ENCODE data around the gene ABCA1. TPM values are rescaled to one million over a fixed set of nuclear protein-coding genes. Genes with fewer than 3 reads are reported as not detected.

ABCA1 gene
- polyA plus RNA-seq, 3 donors: 2.0 to 5.1 (median 2.7) TPM

DNA sequence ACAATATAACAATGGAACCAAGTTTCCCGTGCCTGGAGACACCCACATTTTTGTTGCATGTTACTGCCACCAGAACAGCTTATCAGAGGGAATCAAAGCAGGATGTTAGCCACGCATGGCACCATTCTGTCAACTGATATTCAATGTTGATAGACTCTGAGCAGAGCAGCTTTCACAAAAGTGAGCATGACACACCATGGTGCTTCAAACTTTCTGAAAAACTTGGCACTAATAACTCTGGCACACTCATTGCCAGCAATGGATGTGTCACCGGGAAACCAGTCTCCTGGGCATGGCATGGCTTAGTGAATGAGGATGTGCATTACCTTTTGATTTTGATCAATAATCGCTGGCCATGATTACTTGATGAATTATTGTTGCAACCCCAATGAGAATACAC, 144.4 kb downstream of the ABCA1 start:
- H4K20me1 ChIP-seq (ENCODE audit: insufficient read depth, low read length): no peaks in the 10 kb centered on the region
- peaks cover 47 to 50% of the 10 kb centered on the region in 2 donors for H3K36me3 ChIP-seq (replicated peaks in 1 of 2; ENCODE audit: control insufficient read depth in 1 of 2, insufficient read depth in 2 of 2, low read length in 2 of 2)
- H3K27me3 Mint-ChIP-seq (ENCODE audit: low read depth in 3 of 3): no peaks in the 10 kb centered on the region
- intact Hi-C loops (cut with micrococcal nuclease): loop anchor here (5.0 to 10.0 kb wide), 4 partner anchors 144 to 381 kb away; partner anchors contain the start of gene ABCA1 (in 1 of the 2)
- TF ChIP-seq, protein P1, sequence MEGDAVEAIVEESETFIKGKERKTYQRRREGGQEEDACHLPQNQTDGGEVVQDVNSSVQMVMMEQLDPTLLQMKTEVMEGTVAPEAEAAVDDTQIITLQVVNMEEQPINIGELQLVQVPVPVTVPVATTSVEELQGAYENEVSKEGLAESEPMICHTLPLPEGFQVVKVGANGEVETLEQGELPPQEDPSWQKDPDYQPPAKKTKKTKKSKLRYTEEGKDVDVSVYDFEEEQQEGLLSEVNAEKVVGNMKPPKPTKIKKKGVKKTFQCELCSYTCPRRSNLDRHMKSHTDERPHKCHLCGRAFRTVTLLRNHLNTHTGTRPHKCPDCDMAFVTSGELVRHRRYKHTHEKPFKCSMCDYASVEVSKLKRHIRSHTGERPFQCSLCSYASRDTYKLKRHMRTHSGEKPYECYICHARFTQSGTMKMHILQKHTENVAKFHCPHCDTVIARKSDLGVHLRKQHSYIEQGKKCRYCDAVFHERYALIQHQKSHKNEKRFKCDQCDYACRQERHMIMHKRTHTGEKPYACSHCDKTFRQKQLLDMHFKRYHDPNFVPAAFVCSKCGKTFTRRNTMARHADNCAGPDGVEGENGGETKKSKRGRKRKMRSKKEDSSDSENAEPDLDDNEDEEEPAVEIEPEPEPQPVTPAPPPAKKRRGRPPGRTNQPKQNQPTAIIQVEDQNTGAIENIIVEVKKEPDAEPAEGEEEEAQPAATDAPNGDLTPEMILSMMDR (IDR thresholded peaks at IDR 0.05): no peak
- no peaks in the 10 kb centered on the region for H3K9me3 ChIP-seq (replicated peaks in 1 of 2; ENCODE audit: control insufficient read depth in 1 of 2, insufficient read depth in 1 of 2, low read length in 2 of 2)
- H3K27ac ChIP-seq (ENCODE audit: low read depth in 1 of 2, low read length in 2 of 2): peak overlapping the region in 1 of 2 donors; percentile 42
- H3K4me1 Mint-ChIP-seq: peaks cover 22% of the 10 kb centered on the region
- no peak overlapping the region for H3K4me3 ChIP-seq (replicated peaks in 1 of 3; ENCODE audit: low read depth in 2 of 3, low read length in 3 of 3)
- no peaks in the 10 kb centered on the region for H3K79me2 ChIP-seq (ENCODE audit: insufficient read depth, low read length)
- H2AFZ ChIP-seq (ENCODE audit: insufficient read depth, low read depth, low read length, poor library complexity, severe bottlenecking): no peak overlapping the region
- H3K4me1 ChIP-seq (ENCODE audit: control insufficient read depth in 1 of 2, insufficient read depth in 2 of 2, low read length in 2 of 2): peaks cover 22 to 30% of the 10 kb centered on the region in 2 donors
- H3K4me2 ChIP-seq (replicated peaks; ENCODE audit: extremely low read depth, low read length, poor library complexity, severe bottlenecking): no peak overlapping the region
- H3K4me3 Mint-ChIP-seq: no peak overlapping the region
- 96% methylated on average over 2 of the region's 4 CpGs for WGBS (ENCODE audit: insufficient coverage)
- no peak overlapping the region for H3K9ac ChIP-seq (ENCODE audit: insufficient read depth, low read length, poor library complexity, severe bottlenecking)
- no peaks in the 10 kb centered on the region for H3K27me3 ChIP-seq (ENCODE audit: control insufficient read depth in 2 of 2, insufficient read depth in 2 of 2, low read length in 2 of 2)
- H3K36me3 Mint-ChIP-seq: peaks cover 36 to 58% of the 10 kb centered on the region in 2 donors
- DNase-seq: no peak
- H3K27ac Mint-ChIP-seq: peak overlapping the region in 2 of 7 donors; percentile 39 to 54
- no peaks in the 10 kb centered on the region for H3K9me3 Mint-ChIP-seq

DNA sequence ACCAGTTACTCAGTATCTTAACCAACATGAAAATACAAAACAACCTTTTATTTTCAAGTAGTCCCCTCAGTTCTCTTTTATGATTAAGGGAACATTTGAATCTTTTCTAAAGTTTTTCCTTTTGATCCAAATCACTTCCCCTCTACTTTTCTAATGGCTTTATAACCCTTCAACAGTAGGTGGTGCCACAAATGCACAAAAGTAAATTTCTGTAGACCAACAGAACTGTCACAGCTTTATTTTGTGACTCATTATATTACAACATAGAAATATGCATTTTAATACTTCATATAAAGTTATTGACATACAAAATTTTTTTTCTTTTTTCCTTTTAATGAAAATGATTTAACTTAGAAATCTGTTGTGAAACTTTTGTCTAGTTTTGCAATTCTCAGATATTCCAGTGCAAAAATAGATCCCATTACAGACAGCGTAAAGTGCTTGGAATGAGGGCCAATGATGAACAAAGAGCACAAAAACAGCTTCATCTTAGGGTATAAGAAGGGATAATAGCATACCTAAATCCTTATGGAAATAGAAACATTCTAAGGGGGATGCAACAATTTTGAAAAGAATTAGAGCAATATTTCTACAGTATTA, 147.1 kb downstream of the ABCA1 start:
- WGBS (ENCODE audit: insufficient coverage): no CpG with 5 or more reads among the region's 1 CpG
- Histone ChIP-seq H3K9ac (ENCODE audit: insufficient read depth, low read length, poor library complexity, severe bottlenecking) (no peak overlapping the region), H3K9me3 (replicated peaks in 1 of 2; ENCODE audit: control insufficient read depth in 1 of 2, insufficient read depth in 1 of 2, low read length in 2 of 2) (no peaks in the 10 kb centered on the region), H3K27ac (ENCODE audit: low read depth in 1 of 2, low read length in 2 of 2) (peak overlapping the region in 1 of 2 donors; percentile 74), H4K20me1 (ENCODE audit: insufficient read depth, low read length) (no peaks in the 10 kb centered on the region), H3K79me2 (ENCODE audit: insufficient read depth, low read length) (no peaks in the 10 kb centered on the region), H3K27me3 (ENCODE audit: control insufficient read depth in 2 of 2, insufficient read depth in 2 of 2, low read length in 2 of 2) (no peaks in the 10 kb centered on the region), H3K4me2 (replicated peaks; ENCODE audit: extremely low read depth, low read length, poor library complexity, severe bottlenecking) (peak overlapping the region; percentile 47), H3K4me1 (ENCODE audit: control insufficient read depth in 1 of 2, insufficient read depth in 2 of 2, low read length in 2 of 2) (peaks cover 34 to 45% of the 10 kb centered on the region in 2 donors), H3K4me3 (replicated peaks in 1 of 3; ENCODE audit: low read depth in 2 of 3, low read length in 3 of 3) (no peak overlapping the region), H3K36me3 (replicated peaks in 1 of 2; ENCODE audit: control insufficient read depth in 1 of 2, insufficient read depth in 2 of 2, low read length in 2 of 2) (peaks cover 20 to 23% of the 10 kb centered on the region in 2 donors), H2AFZ (ENCODE audit: insufficient read depth, low read depth, low read length, poor library complexity, severe bottlenecking) (no peak overlapping the region)
- DNase-seq: peak; percentile 54 to 79 (median 72)
- Mint-ChIP-seq H3K27ac (peak overlapping the region; percentile 77 to 91 (median 88)), H3K9me3 (no peaks in the 10 kb centered on the region), H3K36me3 (peaks cover 15 to 31% of the 10 kb centered on the region in 2 donors), H3K4me3 (peak overlapping the region in 1 of 2 donors; percentile 39), H3K27me3 (ENCODE audit: low read depth in 3 of 3) (no peaks in the 10 kb centered on the region), H3K4me1 (peaks cover 22% of the 10 kb centered on the region)
- TF ChIP-seq, protein P1 (IDR thresholded peaks at IDR 0.05): peak; percentile 81
- intact Hi-C loops (cut with micrococcal nuclease): loop anchor here (5.0 to 10.0 kb wide), 4 partner anchors 146 to 384 kb away; partner anchors contain the start of gene ABCA1 (in 1 of the 2)

All from CD14-positive monocyte (primary cell).